GM23338 (cell line): Measurements from ENCODE around the gene UBP1. TPM values are rescaled to one million over a fixed set of nuclear protein-coding genes. Genes with fewer than 3 reads are reported as not detected.

ENCODE experiments used
- ATAC-seq: fragments of 200-7000 bp; cut with Tn5 transposase; 3 replicates; pipeline ENCODE4 v1.9.1; 2020
- DNase-seq: peaks from one replicate; pipeline ENCODE4 v3.0.0-alpha.2; 2015; ENCODE audit warnings: low spot score
- H2AFZ ChIP-seq: fragments of 200-600 bp; sonication (generic); 2 replicates; pipeline ENCODE4 v1.8.0; 2016; ENCODE audit warnings: antibody characterized with exemption, mild to moderate bottlenecking, moderate library complexity
- H3F3A ChIP-seq: fragments of 200-600 bp; sonication (generic); replicated peaks from 2 replicates; pipeline ENCODE4 v1.8.0; 2017; ENCODE audit warnings: antibody characterized with exemption, mixed run types, low read depth
- H3K27ac ChIP-seq: fragments of 200-600 bp; sonication (generic); 2 replicates; pipeline ENCODE4 v1.6.1; 2016; ENCODE audit warnings: low read depth
- H3K27me3 ChIP-seq: fragments of 200-600 bp; sonication (generic); 2 replicates; pipeline ENCODE4 v1.8.0; 2016; ENCODE audit warnings: mild to moderate bottlenecking, mixed run types, moderate library complexity; ENCODE audit not compliant: insufficient read depth
- H3K36me3 ChIP-seq: fragments of 200-600 bp; sonication (generic); 2 replicates; pipeline ENCODE4 v1.8.0; 2016; ENCODE audit warnings: mild to moderate bottlenecking; ENCODE audit not compliant: insufficient read depth
- H3K4me1 ChIP-seq: fragments of 200-600 bp; sonication (generic); 2 replicates; pipeline ENCODE4 v1.8.0; 2016; ENCODE audit warnings: mild to moderate bottlenecking, moderate library complexity; ENCODE audit not compliant: insufficient read depth
- H3K4me2 ChIP-seq: fragments of 200-600 bp; sonication (generic); 2 replicates; pipeline ENCODE4 v1.7.1; 2017; ENCODE audit warnings: mixed run types
- H3K4me3 ChIP-seq: fragments of 200-600 bp; sonication (generic); 2 replicates; pipeline ENCODE4 v1.6.1; 2016; ENCODE audit warnings: mixed run types
- H3K79me2 ChIP-seq: fragments of 200-600 bp; sonication (generic); replicated peaks from 2 replicates; pipeline ENCODE4 v1.8.0; 2017; ENCODE audit warnings: mild to moderate bottlenecking; ENCODE audit not compliant: insufficient read depth
- H3K9me2 ChIP-seq: fragments of 200-600 bp; sonication (generic); 2 replicates; pipeline ENCODE4 v1.8.0; 2017; ENCODE audit not compliant: insufficient read depth
- H4K20me1 ChIP-seq: fragments of 200-600 bp; sonication (generic); replicated peaks from 2 replicates; pipeline ENCODE4 v1.8.0; 2017; ENCODE audit warnings: mild to moderate bottlenecking; ENCODE audit not compliant: insufficient read depth
- H3K27ac Mint-ChIP-seq: 2 replicates; pipeline ENCODE4 v1.8.0; 2020; ENCODE audit warnings: inconsistent platforms, mild to moderate bottlenecking, moderate library complexity, mixed read lengths
- H3K27me3 Mint-ChIP-seq: 3 replicates; pipeline ENCODE4 v1.8.0; 2022; ENCODE audit warnings: low read depth, mild to moderate bottlenecking, moderate library complexity, mixed read lengths, inconsistent platforms; ENCODE audit not compliant: insufficient read depth, poor library complexity
- H3K36me3 Mint-ChIP-seq: 3 replicates; pipeline ENCODE4 v1.8.0; 2021; ENCODE audit warnings: low read depth, mild to moderate bottlenecking, inconsistent platforms, moderate library complexity, mixed read lengths
- H3K4me1 Mint-ChIP-seq: 3 replicates; pipeline ENCODE4 v1.8.0; 2020; ENCODE audit warnings: mild to moderate bottlenecking, inconsistent platforms, mixed read lengths
- H3K4me3 Mint-ChIP-seq: 3 replicates; pipeline ENCODE4 v1.8.0; 2021; ENCODE audit warnings: moderate library complexity, mild to moderate bottlenecking, inconsistent platforms, mixed read lengths
- H3K9me3 Mint-ChIP-seq: 3 replicates; pipeline ENCODE4 v1.8.0; 2020; ENCODE audit warnings: moderate library complexity, mild to moderate bottlenecking, inconsistent platforms, mixed read lengths
- CREB1 ChIP-seq: fragments of 250-450 bp; sonication (Bioruptor Pico); IDR thresholded peaks from 2 replicates; pipeline ENCODE4 v1.5.0; 2020; ENCODE audit warnings: low read depth, mild to moderate bottlenecking, moderate library complexity
- JUNB ChIP-seq: IDR thresholded peaks from one replicate; pipeline ENCODE4 v1.6.1; 2016; ENCODE audit warnings: antibody characterized with exemption; ENCODE audit not compliant: unreplicated experiment
- ZNF114 ChIP-seq: fragments of 250-450 bp; sonication (Bioruptor Pico); IDR thresholded peaks from 2 replicates; pipeline ENCODE4 v1.5.0; 2020; ENCODE audit warnings: mild to moderate bottlenecking, moderate library complexity
- ZNF331 ChIP-seq: fragments of 250-450 bp; sonication (Bioruptor Pico); IDR thresholded peaks from 2 replicates; pipeline ENCODE4 v1.5.0; 2020; ENCODE audit warnings: low read depth, mild to moderate bottlenecking, moderate library complexity
- polyA plus RNA-seq: library from polyadenylated mRNA; unstranded; fragments of >200 nt; fragmentation: Nextera tagmentation; extraction: Ambion mirVana; gene quantifications from 2 replicates; pipeline ENCODE4 v1.2.1, GENCODE V29; 2016
- total RNA-seq: library from RNA; depleted of rRNA; stranded (reverse); fragments of >200 nt; shearing (Covaris generic); gene quantifications from 2 replicates; pipeline ENCODE4 v1.2.3, GENCODE V29; 2014
- TF ChIP-seq, protein P1 (sequence below): fragments of 250-450 bp; sonication (Bioruptor Pico); IDR thresholded peaks from 2 replicates; pipeline ENCODE4 v1.5.0; 2020; ENCODE audit warnings: mild to moderate bottlenecking, moderate library complexity
- TF ChIP-seq, protein P2 (sequence below), 2 experiments: fragments of 200-600 bp in 1 of 2; sonication (generic) in 1 of 2; conservative IDR thresholded peaks; 2 replicates each; pipeline versions ENCODE4 v1.5.1 to v1.6.1; 2016 to 2017; ENCODE audit warnings: antibody characterized with exemption in 2 of 2, low read depth in 2 of 2, mild to moderate bottlenecking in 2 of 2, moderate library complexity in 1 of 2

The UBP1 gene
- total and polyA plus RNA-seq, 2 experiments from 2014 or later = 16.8 to 66.8 TPM

DNA sequence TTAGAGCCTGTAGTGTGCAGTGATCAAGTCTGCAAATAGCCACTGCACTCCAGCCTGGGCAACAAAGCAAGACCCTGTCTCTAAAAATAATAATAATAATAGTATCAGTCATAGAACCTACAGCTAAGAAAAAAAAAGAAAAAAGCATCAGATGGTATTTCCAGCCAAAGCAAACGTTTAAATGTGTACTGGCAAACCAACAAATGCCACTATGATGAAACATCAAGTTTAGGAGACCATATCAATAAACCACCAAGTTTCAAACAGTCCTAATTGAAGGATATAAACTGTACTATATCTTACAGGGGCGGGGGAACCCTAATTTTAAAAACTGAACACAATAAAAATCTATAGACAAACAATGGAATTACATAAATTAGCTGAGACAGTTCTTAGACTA is 6.4 kb downstream of the UBP1 start:
- Histone ChIP-seq H3K9me2 (no peaks in the 10 kb centered on the region), H3K4me1 (peaks cover 56% of the 10 kb centered on the region), H3F3A (no peaks in the 10 kb centered on the region), H3K79me2 (peaks cover 100% of the 10 kb centered on the region), H2AFZ (no peak overlapping the region), H3K27ac (no peak overlapping the region), H3K4me3 (no peak overlapping the region), H3K36me3 (no peaks in the 10 kb centered on the region), H3K4me2 (no peak overlapping the region), H4K20me1 (peaks cover 82% of the 10 kb centered on the region), H3K27me3 (no peaks in the 10 kb centered on the region)
- no peak overlapping the region for H3K27ac Mint-ChIP-seq
- peaks cover 62% of the 10 kb centered on the region for H3K4me1 Mint-ChIP-seq
- DNase-seq (no peak), ATAC-seq (no peak)
- H3K9me3 Mint-ChIP-seq = no peaks in the 10 kb centered on the region; the same call in 2 of the 3 replicates
- H3K4me3 Mint-ChIP-seq = no peak overlapping the region
- no peaks in the 10 kb centered on the region for H3K27me3 Mint-ChIP-seq
- TF ChIP-seq CREB1 (CRISPR knock-in tag) (no peak), ZNF331 (CRISPR knock-in tag) (no peak), JUNB (no peak), ZNF114 (CRISPR knock-in tag) (no peak)
- TF ChIP-seq, protein P1, sequence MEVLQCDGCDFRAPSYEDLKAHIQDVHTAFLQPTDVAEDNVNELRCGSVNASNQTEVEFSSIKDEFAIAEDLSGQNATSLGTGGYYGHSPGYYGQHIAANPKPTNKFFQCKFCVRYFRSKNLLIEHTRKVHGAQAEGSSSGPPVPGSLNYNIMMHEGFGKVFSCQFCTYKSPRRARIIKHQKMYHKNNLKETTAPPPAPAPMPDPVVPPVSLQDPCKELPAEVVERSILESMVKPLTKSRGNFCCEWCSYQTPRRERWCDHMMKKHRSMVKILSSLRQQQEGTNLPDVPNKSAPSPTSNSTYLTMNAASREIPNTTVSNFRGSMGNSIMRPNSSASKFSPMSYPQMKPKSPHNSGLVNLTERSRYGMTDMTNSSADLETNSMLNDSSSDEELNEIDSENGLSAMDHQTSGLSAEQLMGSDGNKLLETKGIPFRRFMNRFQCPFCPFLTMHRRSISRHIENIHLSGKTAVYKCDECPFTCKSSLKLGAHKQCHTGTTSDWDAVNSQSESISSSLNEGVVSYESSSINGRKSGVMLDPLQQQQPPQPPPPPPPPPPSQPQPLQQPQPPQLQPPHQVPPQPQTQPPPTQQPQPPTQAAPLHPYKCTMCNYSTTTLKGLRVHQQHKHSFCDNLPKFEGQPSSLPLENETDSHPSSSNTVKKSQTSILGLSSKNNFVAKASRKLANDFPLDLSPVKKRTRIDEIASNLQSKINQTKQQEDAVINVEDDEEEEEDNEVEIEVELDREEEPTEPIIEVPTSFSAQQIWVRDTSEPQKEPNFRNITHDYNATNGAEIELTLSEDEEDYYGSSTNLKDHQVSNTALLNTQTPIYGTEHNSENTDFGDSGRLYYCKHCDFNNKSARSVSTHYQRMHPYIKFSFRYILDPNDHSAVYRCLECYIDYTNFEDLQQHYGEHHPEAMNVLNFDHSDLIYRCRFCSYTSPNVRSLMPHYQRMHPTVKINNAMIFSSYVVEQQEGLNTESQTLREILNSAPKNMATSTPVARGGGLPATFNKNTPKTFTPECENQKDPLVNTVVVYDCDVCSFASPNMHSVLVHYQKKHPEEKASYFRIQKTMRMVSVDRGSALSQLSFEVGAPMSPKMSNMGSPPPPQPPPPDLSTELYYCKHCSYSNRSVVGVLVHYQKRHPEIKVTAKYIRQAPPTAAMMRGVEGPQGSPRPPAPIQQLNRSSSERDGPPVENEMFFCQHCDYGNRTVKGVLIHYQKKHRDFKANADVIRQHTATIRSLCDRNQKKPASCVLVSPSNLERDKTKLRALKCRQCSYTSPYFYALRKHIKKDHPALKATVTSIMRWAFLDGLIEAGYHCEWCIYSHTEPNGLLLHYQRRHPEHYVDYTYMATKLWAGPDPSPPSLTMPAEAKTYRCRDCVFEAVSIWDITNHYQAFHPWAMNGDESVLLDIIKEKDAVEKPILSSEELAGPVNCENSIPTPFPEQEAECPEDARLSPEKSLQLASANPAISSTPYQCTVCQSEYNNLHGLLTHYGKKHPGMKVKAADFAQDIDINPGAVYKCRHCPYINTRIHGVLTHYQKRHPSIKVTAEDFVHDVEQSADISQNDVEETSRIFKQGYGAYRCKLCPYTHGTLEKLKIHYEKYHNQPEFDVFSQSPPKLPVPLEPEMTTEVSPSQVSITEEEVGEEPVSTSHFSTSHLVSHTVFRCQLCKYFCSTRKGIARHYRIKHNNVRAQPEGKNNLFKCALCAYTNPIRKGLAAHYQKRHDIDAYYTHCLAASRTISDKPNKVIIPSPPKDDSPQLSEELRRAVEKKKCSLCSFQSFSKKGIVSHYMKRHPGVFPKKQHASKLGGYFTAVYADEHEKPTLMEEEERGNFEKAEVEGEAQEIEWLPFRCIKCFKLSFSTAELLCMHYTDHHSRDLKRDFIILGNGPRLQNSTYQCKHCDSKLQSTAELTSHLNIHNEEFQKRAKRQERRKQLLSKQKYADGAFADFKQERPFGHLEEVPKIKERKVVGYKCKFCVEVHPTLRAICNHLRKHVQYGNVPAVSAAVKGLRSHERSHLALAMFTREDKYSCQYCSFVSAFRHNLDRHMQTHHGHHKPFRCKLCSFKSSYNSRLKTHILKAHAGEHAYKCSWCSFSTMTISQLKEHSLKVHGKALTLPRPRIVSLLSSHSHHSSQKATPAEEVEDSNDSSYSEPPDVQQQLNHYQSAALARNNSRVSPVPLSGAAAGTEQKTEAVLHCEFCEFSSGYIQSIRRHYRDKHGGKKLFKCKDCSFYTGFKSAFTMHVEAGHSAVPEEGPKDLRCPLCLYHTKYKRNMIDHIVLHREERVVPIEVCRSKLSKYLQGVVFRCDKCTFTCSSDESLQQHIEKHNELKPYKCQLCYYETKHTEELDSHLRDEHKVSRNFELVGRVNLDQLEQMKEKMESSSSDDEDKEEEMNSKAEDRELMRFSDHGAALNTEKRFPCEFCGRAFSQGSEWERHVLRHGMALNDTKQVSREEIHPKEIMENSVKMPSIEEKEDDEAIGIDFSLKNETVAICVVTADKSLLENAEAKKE (CRISPR knock-in tag) = no peak
- TF ChIP-seq, protein P2, sequence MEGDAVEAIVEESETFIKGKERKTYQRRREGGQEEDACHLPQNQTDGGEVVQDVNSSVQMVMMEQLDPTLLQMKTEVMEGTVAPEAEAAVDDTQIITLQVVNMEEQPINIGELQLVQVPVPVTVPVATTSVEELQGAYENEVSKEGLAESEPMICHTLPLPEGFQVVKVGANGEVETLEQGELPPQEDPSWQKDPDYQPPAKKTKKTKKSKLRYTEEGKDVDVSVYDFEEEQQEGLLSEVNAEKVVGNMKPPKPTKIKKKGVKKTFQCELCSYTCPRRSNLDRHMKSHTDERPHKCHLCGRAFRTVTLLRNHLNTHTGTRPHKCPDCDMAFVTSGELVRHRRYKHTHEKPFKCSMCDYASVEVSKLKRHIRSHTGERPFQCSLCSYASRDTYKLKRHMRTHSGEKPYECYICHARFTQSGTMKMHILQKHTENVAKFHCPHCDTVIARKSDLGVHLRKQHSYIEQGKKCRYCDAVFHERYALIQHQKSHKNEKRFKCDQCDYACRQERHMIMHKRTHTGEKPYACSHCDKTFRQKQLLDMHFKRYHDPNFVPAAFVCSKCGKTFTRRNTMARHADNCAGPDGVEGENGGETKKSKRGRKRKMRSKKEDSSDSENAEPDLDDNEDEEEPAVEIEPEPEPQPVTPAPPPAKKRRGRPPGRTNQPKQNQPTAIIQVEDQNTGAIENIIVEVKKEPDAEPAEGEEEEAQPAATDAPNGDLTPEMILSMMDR (conservative IDR thresholded peaks at IDR 0.05; ENCODE audit: low read depth in 2 of 2) = no peak
- H3K36me3 Mint-ChIP-seq = no peaks in the 10 kb centered on the region; the same call in 2 of the 3 replicates
